GM12873 (cell line): ENCODE measurements around the gene COL7A1.

ENCODE experiments used
- TF ChIP-seq, protein P1 (sequence below): IDR thresholded peaks from 2 replicates; pipeline ENCODE4 v1.5.1; 2012; ENCODE audit warnings: low read depth, mild to moderate bottlenecking, moderate library complexity, low read length, control low read depth; ENCODE audit not compliant: insufficient read depth; ENCODE audit errors: missing control alignments

COL7A1 gene

GRCh38 chr3:48587686-48588085, 7.4 kb downstream of the COL7A1 start:
- TF ChIP-seq, protein P1, sequence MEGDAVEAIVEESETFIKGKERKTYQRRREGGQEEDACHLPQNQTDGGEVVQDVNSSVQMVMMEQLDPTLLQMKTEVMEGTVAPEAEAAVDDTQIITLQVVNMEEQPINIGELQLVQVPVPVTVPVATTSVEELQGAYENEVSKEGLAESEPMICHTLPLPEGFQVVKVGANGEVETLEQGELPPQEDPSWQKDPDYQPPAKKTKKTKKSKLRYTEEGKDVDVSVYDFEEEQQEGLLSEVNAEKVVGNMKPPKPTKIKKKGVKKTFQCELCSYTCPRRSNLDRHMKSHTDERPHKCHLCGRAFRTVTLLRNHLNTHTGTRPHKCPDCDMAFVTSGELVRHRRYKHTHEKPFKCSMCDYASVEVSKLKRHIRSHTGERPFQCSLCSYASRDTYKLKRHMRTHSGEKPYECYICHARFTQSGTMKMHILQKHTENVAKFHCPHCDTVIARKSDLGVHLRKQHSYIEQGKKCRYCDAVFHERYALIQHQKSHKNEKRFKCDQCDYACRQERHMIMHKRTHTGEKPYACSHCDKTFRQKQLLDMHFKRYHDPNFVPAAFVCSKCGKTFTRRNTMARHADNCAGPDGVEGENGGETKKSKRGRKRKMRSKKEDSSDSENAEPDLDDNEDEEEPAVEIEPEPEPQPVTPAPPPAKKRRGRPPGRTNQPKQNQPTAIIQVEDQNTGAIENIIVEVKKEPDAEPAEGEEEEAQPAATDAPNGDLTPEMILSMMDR: no peak

GRCh38 chr3:48585411-48585810, 9.7 kb downstream of the COL7A1 start:
- TF ChIP-seq, protein P1: no peak

- TF ChIP-seq, protein P1: no peak
Observed at GRCh38 chr3:48584836-48585235, 10.3 kb downstream of the COL7A1 start.

- TF ChIP-seq, protein P1: no peak
Observed at GRCh38 chr3:48581621-48582481, 13.3 kb downstream of the COL7A1 start.

DNA sequence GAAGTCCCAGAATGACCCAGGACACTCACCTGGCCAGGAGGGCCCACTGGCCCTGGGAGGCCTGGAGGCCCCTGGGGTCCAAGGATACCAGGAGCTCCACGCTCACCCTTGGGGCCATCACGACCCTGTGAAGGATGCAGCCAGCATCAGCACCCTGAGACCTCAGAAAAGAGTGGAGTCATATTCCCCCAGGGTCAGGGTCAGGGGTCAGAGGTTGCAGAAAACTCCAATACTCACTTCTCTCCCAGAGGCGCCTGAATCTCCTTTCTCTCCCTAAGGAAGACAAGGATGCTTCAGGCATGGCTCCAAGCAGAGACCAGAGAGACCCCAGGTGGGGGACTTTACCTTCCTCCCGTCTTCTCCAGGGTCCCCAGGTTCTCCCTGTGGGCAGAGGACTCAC, 18.5 kb downstream of the COL7A1 start:
- TF ChIP-seq, protein P1: no peak

DNA sequence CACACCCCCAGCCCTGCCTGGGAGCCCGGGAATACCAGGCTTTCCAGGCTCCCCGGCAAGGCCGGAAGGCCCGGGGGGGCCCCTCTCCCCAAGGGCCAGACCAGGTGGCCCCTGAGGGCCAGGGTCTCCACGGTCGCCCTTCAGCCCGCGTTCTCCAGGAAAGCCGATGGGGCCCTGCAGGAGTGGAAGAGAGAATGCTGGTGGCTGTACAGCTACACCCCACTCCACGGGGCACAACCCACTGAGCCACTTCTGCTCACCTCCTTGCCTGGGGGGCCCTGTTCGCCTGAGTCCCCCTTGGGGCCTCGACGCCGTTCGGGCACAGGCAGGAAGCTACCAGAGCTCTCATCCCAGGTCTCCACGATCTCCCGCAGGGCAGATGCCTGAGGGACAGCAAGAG, 19.8 kb downstream of the COL7A1 start:
- TF ChIP-seq, protein P1: no peak

DNA sequence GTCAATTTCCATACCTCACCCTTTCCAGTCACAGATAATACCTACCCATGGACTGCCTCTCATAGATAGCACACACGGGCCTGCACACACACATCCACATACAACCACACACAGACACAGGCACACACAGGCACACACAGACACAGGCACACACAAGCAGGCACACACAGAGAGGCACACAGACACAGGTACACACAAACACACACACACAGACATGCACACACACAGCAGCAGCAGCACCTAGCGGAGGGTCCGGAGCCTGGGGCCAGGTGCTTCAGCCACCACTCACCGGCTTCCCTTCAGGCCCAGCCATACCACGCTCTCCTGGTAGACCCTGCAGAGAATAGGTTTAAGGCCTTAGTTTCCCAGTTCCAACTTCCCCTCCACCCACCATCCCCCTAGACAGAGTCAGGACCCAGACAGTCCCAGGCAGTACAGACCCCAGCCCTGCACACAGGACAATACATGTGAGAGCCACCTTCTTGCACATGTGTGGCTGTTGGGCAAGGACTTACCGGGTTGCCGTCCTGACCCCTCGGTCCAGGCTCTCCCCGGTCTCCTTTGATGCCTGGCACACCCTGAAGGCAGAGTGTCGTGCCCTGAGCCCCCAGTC, 21.1 kb downstream of the COL7A1 start:
- TF ChIP-seq, protein P1: no peak
